H9 (cell line): Measurements from ENCODE around the gene SLC22A17. TPM values are rescaled to one million over a fixed set of nuclear protein-coding genes. Genes with fewer than 3 reads are reported as not detected.

ENCODE experiments used
- DNase-seq: peaks from one replicate; pipeline ENCODE4 v3.0.0-alpha.2; 2017
- H2AFZ ChIP-seq: one replicate; pipeline ENCODE4 v1.6.1; 2013; ENCODE audit warnings: mild to moderate bottlenecking, low read length, control low read depth, moderate library complexity
- H2AK5ac ChIP-seq: 2 replicates; pipeline ENCODE4 v1.6.1; 2013; ENCODE audit warnings: low read length, control low read depth, mixed read lengths; ENCODE audit not compliant: insufficient read length
- H2BK120ac ChIP-seq: one replicate; pipeline ENCODE4 v1.6.1; 2013; ENCODE audit warnings: low read depth, mild to moderate bottlenecking, low read length, control low read depth, inconsistent platforms; ENCODE audit not compliant: poor library complexity, severe bottlenecking
- H2BK12ac ChIP-seq: 2 replicates; pipeline ENCODE4 v1.6.1; 2013; ENCODE audit warnings: low read length, control low read depth, mixed read lengths, low read depth; ENCODE audit not compliant: insufficient read length
- H2BK15ac ChIP-seq: 2 replicates; pipeline ENCODE4 v1.6.1; 2013; ENCODE audit warnings: low read depth, low read length, control low read depth
- H2BK20ac ChIP-seq: one replicate; pipeline ENCODE4 v1.6.1; 2013; ENCODE audit warnings: low read depth, mild to moderate bottlenecking, low read length, control low read depth, inconsistent platforms; ENCODE audit not compliant: poor library complexity, severe bottlenecking
- H2BK5ac ChIP-seq: 2 replicates; pipeline ENCODE4 v1.6.1; 2013; ENCODE audit warnings: low read length, control low read depth, mixed read lengths; ENCODE audit not compliant: insufficient read length
- H3K14ac ChIP-seq: 2 replicates; pipeline ENCODE4 v1.6.1; 2013; ENCODE audit warnings: low read length, control low read depth; ENCODE audit not compliant: insufficient read depth
- H3K18ac ChIP-seq: 2 replicates; pipeline ENCODE4 v1.6.1; 2013; ENCODE audit warnings: low read depth, mild to moderate bottlenecking, mixed read lengths, low read length, control low read depth; ENCODE audit not compliant: insufficient read length
- H3K23ac ChIP-seq: 2 replicates; pipeline ENCODE4 v1.6.1; 2013; ENCODE audit warnings: low read length, control low read depth, mixed read lengths, low read depth; ENCODE audit not compliant: insufficient read length
- H3K23me2 ChIP-seq: 2 replicates; pipeline ENCODE4 v1.6.1; 2013; ENCODE audit warnings: low read depth, mild to moderate bottlenecking, mixed read lengths, low read length, control low read depth; ENCODE audit not compliant: insufficient read length, poor library complexity, severe bottlenecking
- H3K27ac ChIP-seq: 2 replicates; pipeline ENCODE4 v1.5.1; 2013; ENCODE audit warnings: low read length, control low read depth, mixed read lengths, low read depth; ENCODE audit not compliant: insufficient read length
- H3K27me3 ChIP-seq: 2 replicates; pipeline ENCODE4 v1.6.1; 2013; ENCODE audit warnings: low read length, control low read depth, inconsistent platforms; ENCODE audit not compliant: insufficient read depth
- H3K4ac ChIP-seq: 2 replicates; pipeline ENCODE4 v1.6.1; 2013; ENCODE audit warnings: low read depth, mild to moderate bottlenecking, control low read depth, inconsistent platforms, low read length, moderate library complexity
- H3K4me1 ChIP-seq: 2 replicates; pipeline ENCODE4 v1.6.1; 2013; ENCODE audit warnings: low read length, control low read depth, inconsistent platforms; ENCODE audit not compliant: insufficient read depth
- H3K4me2 ChIP-seq: 2 replicates; pipeline ENCODE4 v1.6.1; 2013; ENCODE audit warnings: low read length, control low read depth, mixed read lengths; ENCODE audit not compliant: insufficient read length, insufficient read depth
- H3K56ac ChIP-seq: 2 replicates; pipeline ENCODE4 v1.6.1; 2013; ENCODE audit warnings: low read depth, mild to moderate bottlenecking, mixed read lengths, low read length, control low read depth; ENCODE audit not compliant: insufficient read length
- H3K79me1 ChIP-seq: 2 replicates; pipeline ENCODE4 v1.6.1; 2013; ENCODE audit warnings: low read depth, mild to moderate bottlenecking, moderate library complexity, low read length, control low read depth, inconsistent platforms; ENCODE audit not compliant: insufficient read depth, poor library complexity, severe bottlenecking
- H3K79me2 ChIP-seq: 2 replicates; pipeline ENCODE4 v1.6.1; 2013; ENCODE audit warnings: low read length, control low read depth, inconsistent platforms; ENCODE audit not compliant: insufficient read depth
- H3K9ac ChIP-seq: 2 replicates; pipeline ENCODE4 v1.6.1; 2013; ENCODE audit warnings: low read length, control low read depth, mixed read lengths; ENCODE audit not compliant: insufficient read length; ENCODE audit errors: extremely low read depth
- H3K9me3 ChIP-seq: one replicate; pipeline ENCODE4 v1.6.1; 2013; ENCODE audit warnings: low read depth, low read length, inconsistent platforms; ENCODE audit not compliant: control insufficient read depth
- H3T11ph ChIP-seq: one replicate; pipeline ENCODE4 v1.6.1; 2013; ENCODE audit warnings: mild to moderate bottlenecking, low read length, control low read depth, inconsistent platforms
- H4K20me1 ChIP-seq: one replicate; pipeline ENCODE4 v1.6.1; 2013; ENCODE audit not compliant: control insufficient read depth, insufficient read length, insufficient read depth
- H4K5ac ChIP-seq: 2 replicates; pipeline ENCODE4 v1.6.1; 2013; ENCODE audit warnings: low read depth, mild to moderate bottlenecking, mixed read lengths, low read length, control low read depth; ENCODE audit not compliant: insufficient read length
- H4K8ac ChIP-seq: replicated peaks from 2 replicates; pipeline ENCODE4 v1.6.1; 2013; ENCODE audit warnings: low read length, control low read depth, mixed read lengths, low read depth; ENCODE audit not compliant: insufficient read length
- H4K91ac ChIP-seq: 2 replicates; pipeline ENCODE4 v1.6.1; 2013; ENCODE audit warnings: low read depth, mild to moderate bottlenecking, moderate library complexity, mixed read lengths, low read length, control low read depth; ENCODE audit not compliant: insufficient read length
- H3K27ac Mint-ChIP-seq, 3 experiments: 2 replicates in 2 of 3; 3 replicates in 1 of 3; pipeline ENCODE4 v1.8.0; 2020 to 2021; ENCODE audit warnings: mixed read lengths in 3 of 3, mild to moderate bottlenecking in 1 of 3, moderate library complexity in 1 of 3
- H3K27me3 Mint-ChIP-seq: 2 replicates; pipeline ENCODE4 v1.8.0; 2021; ENCODE audit warnings: low read depth, mild to moderate bottlenecking, moderate library complexity, mixed read lengths
- H3K36me3 Mint-ChIP-seq, 3 experiments: 2 replicates in 2 of 3; 3 replicates in 1 of 3; pipeline ENCODE4 v1.8.0; 2020 to 2021; ENCODE audit warnings: low read depth in 3 of 3, mixed read lengths in 3 of 3; ENCODE audit not compliant: insufficient read depth in 1 of 3
- H3K4me1 Mint-ChIP-seq, 2 experiments: 2 replicates each; pipeline ENCODE4 v1.8.0; 2020; ENCODE audit warnings: mixed read lengths in 2 of 2
- H3K4me3 Mint-ChIP-seq, 2 experiments: 2 replicates in 1 of 2; 3 replicates in 1 of 2; pipeline ENCODE4 v1.8.0; 2020 to 2021; ENCODE audit warnings: mild to moderate bottlenecking in 2 of 2, mixed read lengths in 2 of 2, moderate library complexity in 1 of 2
- H3K9me3 Mint-ChIP-seq, 2 experiments: 2 replicates in 1 of 2; 3 replicates in 1 of 2; pipeline ENCODE4 v1.8.0; 2020; ENCODE audit warnings: mild to moderate bottlenecking in 2 of 2, mixed read lengths in 2 of 2, moderate library complexity in 1 of 2
- WGBS: extraction: QIAGEN DNeasy Blood & Tissue Kit; methylation state at CpG from one replicate; pipeline ENCODE4 v1.1.7; 2013; ENCODE audit warnings: missing lambda C conversion rate, low lambda C conversion rate, mixed read lengths; ENCODE audit not compliant: insufficient read length; ENCODE audit errors: extremely low coverage; 5-methylcytosine and 5-hydroxymethylcytosine counted together
- total RNA-seq: library from RNA; stranded (reverse); gene quantifications from 2 replicates; pipeline ENCODE4 v1.2.1, GENCODE V29; 2021
- TF ChIP-seq, protein P1 (sequence below): fragments of 200-600 bp; sonication (generic); conservative IDR thresholded peaks from 3 replicates; pipeline ENCODE4 v1.8.0; 2021; ENCODE audit warnings: antibody characterized with exemption, mild to moderate bottlenecking

Gene SLC22A17
- total RNA-seq, 1 experiment from 2014 or later, result 33.0 TPM

DNA sequence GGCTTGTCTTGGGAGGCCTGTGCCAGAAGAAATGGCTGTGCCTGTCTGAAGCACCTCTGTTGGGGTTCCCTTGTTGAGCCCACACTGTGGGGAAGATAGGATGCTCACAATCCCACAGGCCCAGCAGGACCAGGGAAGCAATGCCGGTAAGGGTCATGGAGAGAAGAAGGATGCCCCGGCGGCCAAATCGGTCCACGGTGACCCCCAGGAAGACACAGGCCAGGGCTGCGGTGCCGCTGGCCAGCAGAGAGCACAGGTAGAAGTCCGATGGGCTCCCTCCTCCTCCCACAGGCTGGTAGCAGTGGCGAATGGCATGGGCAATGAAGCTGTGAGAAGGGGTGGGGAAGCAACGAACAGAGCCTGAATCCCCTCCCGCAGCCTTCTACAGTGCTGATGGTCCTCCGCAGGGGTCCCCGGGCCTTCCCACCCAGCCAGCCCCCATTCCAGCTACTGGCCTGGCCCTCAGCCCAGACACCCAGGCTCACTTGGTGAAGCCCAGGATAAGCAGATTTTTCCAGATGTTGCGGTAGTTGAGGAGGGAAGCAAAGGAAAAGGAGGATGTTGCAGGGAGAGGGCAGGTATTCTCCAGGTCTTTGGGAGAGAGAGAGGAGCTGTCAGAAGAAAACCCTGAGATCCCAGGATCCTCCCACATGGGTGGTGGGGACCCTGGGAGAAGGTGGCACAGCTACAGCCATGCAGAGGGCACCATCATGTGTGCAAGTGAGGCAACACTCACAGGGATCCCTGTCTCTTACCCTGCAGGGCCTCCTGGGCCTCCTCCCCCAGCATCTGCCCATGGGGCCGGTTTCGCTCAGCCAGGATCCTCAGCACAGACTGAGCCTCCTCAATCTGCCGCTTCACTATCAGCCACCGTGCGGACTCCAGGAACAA lies 5.0 kb downstream of the SLC22A17 start:
- Histone ChIP-seq H4K8ac (no peak overlapping the region), H2BK120ac (no peak overlapping the region), H3T11ph (no peak overlapping the region), H3K9ac (no peak overlapping the region), H2BK15ac (no peak overlapping the region), H3K23ac (no peak overlapping the region), H3K23me2 (peaks cover 5% of the 10 kb centered on the region), H4K20me1 (no peaks in the 10 kb centered on the region), H3K9me3 (no peaks in the 10 kb centered on the region), H3K14ac (no peak overlapping the region), H3K79me2 (no peaks in the 10 kb centered on the region), H4K5ac (no peak overlapping the region), H2BK20ac (no peak overlapping the region), H2AFZ (no peak overlapping the region), H2BK5ac (no peak overlapping the region), H3K27ac (no peak overlapping the region), H3K4me2 (no peak overlapping the region), H4K91ac (no peak overlapping the region), H3K4me1 (no peaks in the 10 kb centered on the region; the same call in 1 of the 2 replicates), H3K18ac (no peak overlapping the region), H2BK12ac (no peak overlapping the region), H3K4ac (no peak overlapping the region), H2AK5ac (no peak overlapping the region), H3K56ac (no peak overlapping the region), H3K27me3 (no peaks in the 10 kb centered on the region), H3K79me1 (no peaks in the 10 kb centered on the region)
- peaks cover 19 to 21% of the 10 kb centered on the region in 2 experiments for H3K4me1 Mint-ChIP-seq
- no peak for DNase-seq
- no peaks in the 10 kb centered on the region; a peak in 2 of 5 replicates for H3K9me3 Mint-ChIP-seq
- H3K4me3 Mint-ChIP-seq, result no peak overlapping the region
- H3K27ac Mint-ChIP-seq, result no peak overlapping the region; a peak in 1 of 7 replicates
- TF ChIP-seq, protein P1, sequence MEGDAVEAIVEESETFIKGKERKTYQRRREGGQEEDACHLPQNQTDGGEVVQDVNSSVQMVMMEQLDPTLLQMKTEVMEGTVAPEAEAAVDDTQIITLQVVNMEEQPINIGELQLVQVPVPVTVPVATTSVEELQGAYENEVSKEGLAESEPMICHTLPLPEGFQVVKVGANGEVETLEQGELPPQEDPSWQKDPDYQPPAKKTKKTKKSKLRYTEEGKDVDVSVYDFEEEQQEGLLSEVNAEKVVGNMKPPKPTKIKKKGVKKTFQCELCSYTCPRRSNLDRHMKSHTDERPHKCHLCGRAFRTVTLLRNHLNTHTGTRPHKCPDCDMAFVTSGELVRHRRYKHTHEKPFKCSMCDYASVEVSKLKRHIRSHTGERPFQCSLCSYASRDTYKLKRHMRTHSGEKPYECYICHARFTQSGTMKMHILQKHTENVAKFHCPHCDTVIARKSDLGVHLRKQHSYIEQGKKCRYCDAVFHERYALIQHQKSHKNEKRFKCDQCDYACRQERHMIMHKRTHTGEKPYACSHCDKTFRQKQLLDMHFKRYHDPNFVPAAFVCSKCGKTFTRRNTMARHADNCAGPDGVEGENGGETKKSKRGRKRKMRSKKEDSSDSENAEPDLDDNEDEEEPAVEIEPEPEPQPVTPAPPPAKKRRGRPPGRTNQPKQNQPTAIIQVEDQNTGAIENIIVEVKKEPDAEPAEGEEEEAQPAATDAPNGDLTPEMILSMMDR, result no peak
- no CpG with 5 or more reads among the region's 19 CpGs for WGBS
- H3K36me3 Mint-ChIP-seq, result peaks cover 16 to 26% (median 22%) of the 10 kb centered on the region in 3 experiments
- H3K27me3 Mint-ChIP-seq, result peaks cover 16% of the 10 kb centered on the region
